DOHH2 (cell line): ENCODE results near the gene SCYGR3.

Experiments
- CTCF ChIP-seq: fragments of 200-600 bp; sonication (generic); IDR thresholded peaks from one replicate; pipeline ENCODE4 v1.5.1; 2014; ENCODE audit warnings: antibody characterized with exemption, mild to moderate bottlenecking, low read depth, low read length; ENCODE audit not compliant: poor library complexity, severe bottlenecking
- EZH2phosphoT487 ChIP-seq: fragments of 200-600 bp; sonication (generic); IDR thresholded peaks from 2 replicates; pipeline ENCODE4 v1.6.1; 2017; ENCODE audit warnings: borderline replicate concordance, mild to moderate bottlenecking, antibody characterized with exemption, low read length, moderate library complexity, mixed read lengths

- TF ChIP-seq CTCF (no peak), EZH2phosphoT487 (no peak)
These were observed 8.6 kb upstream of the SCYGR3 start for GRCh38 chr2:227623226-227623625.
